SU-DHL-6 (cell line): ENCODE data around the gene SLCO4A1.

Experiments
- H2AFZ ChIP-seq: fragments of 200-600 bp; sonication (generic); 2 replicates; pipeline ENCODE4 v1.6.1; 2014; ENCODE audit warnings: low read depth, mild to moderate bottlenecking, moderate library complexity, mixed read lengths, antibody characterized with exemption, low read length; ENCODE audit not compliant: severe bottlenecking
- H3F3A ChIP-seq: fragments of 200-600 bp; shearing (Covaris generic); 2 replicates; pipeline ENCODE4 v1.6.0; 2016; ENCODE audit warnings: antibody characterized with exemption, mild to moderate bottlenecking; ENCODE audit not compliant: insufficient read depth
- H3K27ac ChIP-seq: fragments of 200-600 bp; sonication (generic); 2 replicates; pipeline ENCODE4 v1.5.1; 2016; ENCODE audit warnings: low read depth, mild to moderate bottlenecking, low read length, moderate library complexity, mixed read lengths
- H3K27me3 ChIP-seq: fragments of 200-600 bp; sonication (generic), shearing (Covaris generic); 2 replicates; pipeline ENCODE4 v1.6.0; 2014; ENCODE audit warnings: mild to moderate bottlenecking, low read length
- H3K36me3 ChIP-seq: fragments of 200-600 bp; sonication (generic); 2 replicates; pipeline ENCODE4 v1.6.1; 2014; ENCODE audit warnings: mild to moderate bottlenecking, low read length, mixed read lengths
- H3K4me2 ChIP-seq: fragments of 300-600, 200-600 bp; shearing (Covaris generic), sonication (generic); 2 replicates; pipeline ENCODE4 v1.6.0; 2014; ENCODE audit warnings: low read length, low read depth, mild to moderate bottlenecking; ENCODE audit not compliant: poor library complexity, severe bottlenecking
- H3K4me3 ChIP-seq: fragments of 200-600 bp; sonication (generic); 2 replicates; pipeline ENCODE4 v1.5.1; 2014; ENCODE audit warnings: antibody characterized with exemption, low read length, mild to moderate bottlenecking, mixed read lengths; ENCODE audit not compliant: insufficient read depth, poor library complexity, severe bottlenecking
- H3K79me2 ChIP-seq: fragments of 200-600 bp; sonication (generic); 2 replicates; pipeline ENCODE4 v1.6.1; 2014; ENCODE audit warnings: mild to moderate bottlenecking, low read length, moderate library complexity; ENCODE audit not compliant: insufficient read depth
- H3K9ac ChIP-seq: fragments of 200-600 bp; sonication (generic); 2 replicates; pipeline ENCODE4 v1.7.0; 2014; ENCODE audit warnings: mild to moderate bottlenecking, low read length
- H3K9me2 ChIP-seq: fragments of 200-600 bp; sonication (generic); replicated peaks from 2 replicates; pipeline ENCODE4 v1.6.1; 2014; ENCODE audit warnings: low read length; ENCODE audit not compliant: insufficient read depth
- H3K9me3 ChIP-seq: fragments of 200-600 bp; sonication (generic); 2 replicates; pipeline ENCODE4 v1.6.1; 2014; ENCODE audit warnings: low read length, mixed read lengths; ENCODE audit not compliant: insufficient read depth
- H4K20me1 ChIP-seq: fragments of 200-600 bp; sonication (generic); 2 replicates; pipeline ENCODE4 v1.6.1; 2014; ENCODE audit warnings: low read depth, mild to moderate bottlenecking, antibody characterized with exemption, low read length, moderate library complexity, mixed read lengths
- EZH2phosphoT487 ChIP-seq: fragments of 200-600 bp; sonication (generic), shearing (Covaris generic); conservative IDR thresholded peaks from 2 replicates; pipeline ENCODE4 v1.6.1; 2018; ENCODE audit warnings: mild to moderate bottlenecking, antibody characterized with exemption, low read length, moderate library complexity, mixed read lengths
- TF ChIP-seq, protein P1 (sequence below): fragments of 200-600 bp; sonication (generic); IDR thresholded peaks from one replicate; pipeline ENCODE4 v1.5.1; 2017; ENCODE audit warnings: antibody characterized with exemption, mild to moderate bottlenecking, low read length, moderate library complexity; ENCODE audit not compliant: insufficient read depth, poor library complexity, severe bottlenecking

The SLCO4A1 gene

DNA sequence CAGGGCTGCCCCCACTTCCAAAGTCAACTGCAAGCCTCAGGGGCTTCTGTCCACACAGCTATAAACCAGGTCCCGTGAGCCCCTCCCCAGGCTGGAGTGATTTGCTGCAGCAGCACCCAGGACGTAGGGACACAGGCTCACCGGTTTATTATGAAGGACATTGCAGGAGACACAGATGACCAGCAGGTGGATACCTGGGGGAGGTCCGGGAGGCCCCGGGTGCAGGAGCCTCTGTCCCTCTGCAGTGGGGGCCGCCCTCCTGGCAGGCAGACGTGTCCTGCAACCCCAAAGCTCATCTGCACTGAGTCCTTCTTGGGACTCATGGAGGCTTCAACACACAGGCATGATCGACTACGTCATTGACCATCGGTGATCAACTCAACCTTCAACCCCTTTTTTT lies 51.8 kb downstream of the SLCO4A1 start:
- H3K27me3 ChIP-seq, result no peaks in the 10 kb centered on the region
- no peaks in the 10 kb centered on the region for H3K9me3 ChIP-seq
- H3K36me3 ChIP-seq, result no peaks in the 10 kb centered on the region
- H3K4me3 ChIP-seq, result no peak overlapping the region
- TF ChIP-seq, protein P1, sequence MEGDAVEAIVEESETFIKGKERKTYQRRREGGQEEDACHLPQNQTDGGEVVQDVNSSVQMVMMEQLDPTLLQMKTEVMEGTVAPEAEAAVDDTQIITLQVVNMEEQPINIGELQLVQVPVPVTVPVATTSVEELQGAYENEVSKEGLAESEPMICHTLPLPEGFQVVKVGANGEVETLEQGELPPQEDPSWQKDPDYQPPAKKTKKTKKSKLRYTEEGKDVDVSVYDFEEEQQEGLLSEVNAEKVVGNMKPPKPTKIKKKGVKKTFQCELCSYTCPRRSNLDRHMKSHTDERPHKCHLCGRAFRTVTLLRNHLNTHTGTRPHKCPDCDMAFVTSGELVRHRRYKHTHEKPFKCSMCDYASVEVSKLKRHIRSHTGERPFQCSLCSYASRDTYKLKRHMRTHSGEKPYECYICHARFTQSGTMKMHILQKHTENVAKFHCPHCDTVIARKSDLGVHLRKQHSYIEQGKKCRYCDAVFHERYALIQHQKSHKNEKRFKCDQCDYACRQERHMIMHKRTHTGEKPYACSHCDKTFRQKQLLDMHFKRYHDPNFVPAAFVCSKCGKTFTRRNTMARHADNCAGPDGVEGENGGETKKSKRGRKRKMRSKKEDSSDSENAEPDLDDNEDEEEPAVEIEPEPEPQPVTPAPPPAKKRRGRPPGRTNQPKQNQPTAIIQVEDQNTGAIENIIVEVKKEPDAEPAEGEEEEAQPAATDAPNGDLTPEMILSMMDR, result no peak
- TF ChIP-seq EZH2phosphoT487, result no peak
- H3K9me2 ChIP-seq, result no peaks in the 10 kb centered on the region
- no peaks in the 10 kb centered on the region for H3K79me2 ChIP-seq
- H2AFZ ChIP-seq, result no peak overlapping the region
- H3K27ac ChIP-seq, result no peak overlapping the region
- no peak overlapping the region for H3K9ac ChIP-seq
- no peaks in the 10 kb centered on the region for H3F3A ChIP-seq
- H4K20me1 ChIP-seq, result no peaks in the 10 kb centered on the region
- no peak overlapping the region for H3K4me2 ChIP-seq

DNA sequence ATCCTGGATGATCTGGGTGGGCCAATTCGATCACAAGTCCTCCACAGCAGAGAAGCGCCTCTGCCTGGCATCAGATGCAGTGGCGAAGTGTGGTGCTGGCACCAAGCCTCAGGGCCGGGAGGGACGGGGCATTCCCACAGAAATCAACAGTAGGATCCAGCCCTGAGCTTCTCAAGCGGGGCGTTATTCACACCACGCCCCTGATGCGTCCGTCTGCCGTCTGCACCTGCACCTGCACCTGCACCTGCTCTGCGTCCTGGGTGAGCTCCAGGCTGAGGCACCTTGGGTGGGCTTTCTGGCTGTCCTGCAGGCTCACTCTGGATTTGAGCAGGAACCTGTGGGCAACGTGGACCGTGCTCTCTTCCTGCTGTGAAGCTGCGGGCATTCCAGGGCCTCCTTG lies 52.6 kb downstream of the SLCO4A1 start:
- Histone ChIP-seq H3K9me3 (no peaks in the 10 kb centered on the region), H3K9ac (no peak overlapping the region), H3K9me2 (no peaks in the 10 kb centered on the region), H2AFZ (no peak overlapping the region), H3K36me3 (no peaks in the 10 kb centered on the region), H3K4me3 (no peak overlapping the region), H3F3A (no peaks in the 10 kb centered on the region), H4K20me1 (no peaks in the 10 kb centered on the region), H3K79me2 (no peaks in the 10 kb centered on the region), H3K4me2 (no peak overlapping the region), H3K27me3 (no peaks in the 10 kb centered on the region), H3K27ac (no peak overlapping the region)
- TF ChIP-seq, protein P1, result no peak
- TF ChIP-seq EZH2phosphoT487, result no peak

DNA sequence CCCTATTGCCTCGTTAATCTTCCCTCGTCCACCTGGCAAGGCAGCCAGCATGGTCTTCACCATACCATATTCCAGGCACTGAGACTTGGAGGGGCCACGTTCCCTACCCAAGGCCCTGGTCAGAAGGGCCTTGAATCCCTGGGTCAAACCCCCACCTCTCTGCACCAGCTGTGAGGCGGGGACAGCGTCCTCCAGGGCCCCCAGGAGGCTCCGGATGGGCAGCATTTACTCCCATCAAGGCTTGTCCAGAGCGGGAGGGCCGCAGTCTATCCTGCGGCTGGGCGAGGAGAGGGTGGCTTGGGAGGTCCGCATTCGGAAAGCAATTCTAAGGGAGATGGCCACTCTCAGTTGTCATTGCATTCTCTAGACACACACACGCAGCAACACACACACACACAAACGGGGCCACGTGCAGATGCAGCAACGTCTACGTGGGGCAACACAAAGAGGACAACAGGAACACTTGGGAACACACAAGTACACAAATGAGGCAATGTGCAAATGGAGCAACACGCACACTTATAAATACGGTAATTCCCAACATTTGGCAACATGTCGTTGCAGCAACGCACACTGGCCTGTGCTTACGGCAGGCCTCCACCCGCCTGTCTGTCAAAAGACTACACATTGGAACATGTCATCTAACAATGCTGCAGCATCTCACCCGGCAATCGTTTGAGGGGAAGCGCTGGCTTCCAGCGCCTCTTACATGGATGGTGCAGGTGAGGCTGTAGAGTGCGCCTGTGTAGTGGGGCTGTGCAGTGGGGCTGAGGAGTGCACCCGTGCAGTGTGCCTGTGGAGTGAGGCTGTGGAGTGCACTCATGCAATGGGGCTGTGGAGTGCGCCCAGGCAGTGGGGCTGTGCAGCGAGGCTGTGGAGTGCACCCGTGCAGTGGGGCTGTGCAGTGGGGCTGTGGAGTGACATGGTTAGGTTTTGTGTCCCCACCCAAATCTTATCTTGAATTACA lies 53.4 kb downstream of the SLCO4A1 start:
- no peaks in the 10 kb centered on the region for H3K27me3 ChIP-seq
- H2AFZ ChIP-seq, result no peak overlapping the region
- H3K9me3 ChIP-seq, result no peaks in the 10 kb centered on the region
- no peaks in the 10 kb centered on the region for H3K36me3 ChIP-seq
- TF ChIP-seq, protein P1, result no peak
- TF ChIP-seq EZH2phosphoT487, result no peak
- no peak overlapping the region for H3K4me3 ChIP-seq
- H3K9ac ChIP-seq, result no peak overlapping the region
- no peaks in the 10 kb centered on the region for H3F3A ChIP-seq
- H4K20me1 ChIP-seq, result no peaks in the 10 kb centered on the region
- H3K4me2 ChIP-seq, result no peak overlapping the region
- no peaks in the 10 kb centered on the region for H3K79me2 ChIP-seq
- H3K27ac ChIP-seq, result no peak overlapping the region
- H3K9me2 ChIP-seq, result no peaks in the 10 kb centered on the region
